K562 (cell line): ENCODE data around the gene PRR19. TPM values are rescaled to one million over a fixed set of nuclear protein-coding genes. Genes with fewer than 3 reads are reported as not detected.

ENCODE experiments used
- ARHGAP35 ChIP-seq: fragments of 450-650 bp; IDR thresholded peaks from 2 replicates; pipeline ENCODE4 v1.6.1; 2018; ENCODE audit not compliant: partially characterized antibody
- CHD7 ChIP-seq: fragments of 200-600 bp; sonication (generic); IDR thresholded peaks from one replicate; pipeline ENCODE4 v1.6.1; 2012; ENCODE audit warnings: mild to moderate bottlenecking, low read depth, low read length, inconsistent platforms
- CSDE1 ChIP-seq, 2 experiments: fragments of 450-650 bp; IDR thresholded peaks; 2 replicates each; pipeline ENCODE4 v1.6.1; 2016; ENCODE audit warnings: mild to moderate bottlenecking in 1 of 2
- ERF ChIP-seq: fragments of 450-650 bp; formaldehyde crosslinking; IDR thresholded peaks from 2 replicates; pipeline ENCODE4 v1.4.0; 2020; ENCODE audit warnings: mild to moderate bottlenecking, mixed read lengths
- ETV6 ChIP-seq, 3 experiments: fragments of 150-350 bp in 1 of 3; sonication (generic) in 1 of 3; formaldehyde crosslinking in 1 of 3; IDR thresholded peaks; 2 replicates each; pipeline versions ENCODE4 v1.6.1 to v1.8.0; 2014 to 2022; ENCODE audit warnings: borderline replicate concordance in 2 of 3, low read depth in 2 of 3, antibody characterized with exemption in 1 of 3, low read length in 1 of 3, mild to moderate bottlenecking in 1 of 3, missing genetic modification reagents in 1 of 3
- FUS ChIP-seq: fragments of 200-400 bp; formaldehyde crosslinking; optimal IDR thresholded peaks from 2 replicates; pipeline ENCODE3; 2017; ENCODE audit warnings: low read depth, low read length
- GTF2B ChIP-seq: IDR thresholded peaks from 2 replicates; pipeline ENCODE4 v1.6.1; 2011; ENCODE audit not compliant: insufficient read length; ENCODE audit errors: extremely low read depth
- IRF2 ChIP-seq: sonication (generic); formaldehyde crosslinking; IDR thresholded peaks from 2 replicates; pipeline ENCODE4 v1.8.1; 2022; ENCODE audit warnings: mild to moderate bottlenecking, missing genetic modification reagents
- MNT ChIP-seq, 2 experiments: fragments of 450-650 bp; conservative IDR thresholded peaks; 2 replicates each; pipeline ENCODE4 v1.6.1; 2017; ENCODE audit warnings: mild to moderate bottlenecking in 2 of 2, moderate library complexity in 2 of 2
- NR2C1 ChIP-seq, 2 experiments: fragments of 450-650 bp; IDR thresholded peaks; 2 replicates each; pipeline ENCODE4 v1.6.1; 2017; ENCODE audit warnings: mild to moderate bottlenecking in 2 of 2, antibody characterized with exemption in 1 of 2, inconsistent platforms in 1 of 2, missing compliant biosample characterization in 1 of 2, missing genetic modification characterization in 1 of 2
- RFX7 ChIP-seq: fragments of 250-450 bp; sonication (Bioruptor Pico); IDR thresholded peaks from 2 replicates; pipeline ENCODE4 v1.5.1; 2021; ENCODE audit warnings: mild to moderate bottlenecking
- ZC3H11A ChIP-seq: IDR thresholded peaks from 2 replicates; pipeline ENCODE4 v1.6.1; 2012; ENCODE audit warnings: low read depth, low read length, improper control_type of control experiment
- ZNF121 ChIP-seq: sonication (generic); formaldehyde crosslinking; conservative IDR thresholded peaks from 2 replicates; pipeline ENCODE4 v1.8.0; 2022; ENCODE audit warnings: missing genetic modification reagents
- ZNF766 ChIP-seq: fragments of 200-800 bp; sonication (Bioruptor generic); conservative IDR thresholded peaks from 2 replicates; pipeline ENCODE4 v1.6.1; 2016; ENCODE audit warnings: missing genetic modification characterization, missing compliant biosample characterization
- polyA plus RNA-seq, 8 experiments: library from polyadenylated mRNA; depleted of rRNA in 4 of 8; stranded (reverse) in 5 of 8; unstranded in 3 of 8; fragments of >200 nt; fragmentation: Nextera tagmentation in 2 of 8; fragmentation: Illumina TruSeq in 1 of 8; extraction: Ambion mirVana in 2 of 8; extraction: Trizol in 1 of 8; gene quantifications; 2 replicates each; pipeline versions ENCODE4 v1.2.1 to v1.2.3, GENCODE V29; 2011 to 2014; ENCODE audit warnings: inconsistent platforms in 1 of 8, missing spikeins in 1 of 8
- total RNA-seq, 7 experiments: library from RNA; depleted of rRNA in 6 of 7; stranded (reverse); fragments of >200 nt in 6 of 7; fragmentation: Illumina TruSeq in 2 of 7; extraction: Trizol in 2 of 7; gene quantifications; 2 replicates each; pipeline versions ENCODE4 v1.2.1 to v1.2.3, GENCODE V29; 2011 to 2021; ENCODE audit warnings: low replicate concordance in 1 of 7

The PRR19 gene
- total and polyA plus RNA-seq, 9 of the 15 experiments (the other 6 are each of a cell fraction or from before 2014, with no cell fraction given): 0.10 to 1.6 (median 0.54) TPM

GRCh38 chr19:42295831-42296525 lies 6.0 kb upstream of the PRR19 start (continued):
- TF ChIP-seq ARHGAP35 (no peak), ZC3H11A (no peak), MNT (conservative IDR thresholded peaks at IDR 0.05) (peak in 1 of 2 experiments; percentile 30; a peak in 1 of 4 replicates), IRF2 (no peak), ERF (CRISPR knock-in tag) (no peak), ZNF121 (no peak), ZNF766 (no peak), CSDE1 (IDR thresholded peaks at IDR 0.05) (no peak), ETV6 (IDR thresholded peaks at IDR 0.05; ENCODE audit: borderline replicate concordance in 1 of 2, low read depth in 2 of 2, low read length in 1 of 2) (no peak), ETV6 (CRISPR knock-in tag; IDR thresholded peaks at IDR 0.05; ENCODE audit: borderline replicate concordance) (no peak), FUS (no peak), CHD7 (no peak), GTF2B (no peak), NR2C1 (IDR thresholded peaks at IDR 0.05) (no peak), NR2C1 (tag; IDR thresholded peaks at IDR 0.05) (no peak), RFX7 (no peak)
